K562 (cell line): Measurements from ENCODE around the gene CRPPA. TPM values are rescaled to one million over a fixed set of nuclear protein-coding genes. Genes with fewer than 3 reads are reported as not detected.

Experiments
- ATAC-seq: fragments of 200-7000 bp; cut with Tn5 transposase; 3 replicates; pipeline ENCODE4 v1.9.1; 2020; ENCODE audit warnings: moderate library complexity
- BruUV-seq: library from RNA; stranded (reverse); fragments of 400-500 nt; replicated peaks from 2 replicates; lab custom pipeline; 2021; lab: Mats Ljungman, UMichigan
- CTCF ChIA-PET: fragments of 300-600 bp; formaldehyde crosslinking; extraction: SDS; loops from one replicate; lab custom pipeline; 2021; ENCODE audit warnings: low intra/inter-chr PET ratio; lab: Yijun Ruan, JAX
- POLR2A ChIA-PET: fragments of 300-600, 350-650 bp; sonication (Branson Sonifier 250); formaldehyde crosslinking; extraction: SDS; loops from one replicate; lab custom pipeline; 2021; ENCODE audit warnings: antibody characterized with exemption, inconsistent platforms; lab: Yijun Ruan, JAX
- DNase-seq, 4 experiments: peaks; one replicate each; pipeline versions ENCODE4 v3.0.0 to v3.0.0-alpha.2; 2011 to 2018; ENCODE audit warnings: low spot score in 3 of 4, mixed read lengths in 3 of 4; ENCODE audit errors: extremely low read depth in 1 of 4
- FAIRE-seq: peaks from 2 replicates; lab custom pipeline; 2011; peaks lifted over from hg19 to GRCh38; lab: Jason Lieb, UNC
- H2AFZ ChIP-seq: 2 replicates; pipeline ENCODE4 v1.6.0; 2011; ENCODE audit warnings: low read depth, low read length, control low read depth, inconsistent platforms
- H3K27ac ChIP-seq: fragments of 200-600 bp; 3 replicates; pipeline ENCODE4 v1.8.0; 2011; ENCODE audit warnings: low read depth, mild to moderate bottlenecking, control low read depth, inconsistent platforms, low read length, moderate library complexity, mixed read lengths; ENCODE audit errors: extremely low read depth
- H3K27me3 ChIP-seq, 2 experiments: fragments of 300-600 bp in 1 of 2; 2 replicates in 1 of 2; 3 replicates in 1 of 2; pipeline versions ENCODE4 v1.6.0 to v1.8.0; 2011; ENCODE audit warnings: inconsistent platforms in 2 of 2, low read length in 2 of 2, mild to moderate bottlenecking in 1 of 2, mixed read lengths in 1 of 2, moderate library complexity in 1 of 2; ENCODE audit not compliant: control insufficient read depth in 2 of 2, insufficient read depth in 2 of 2
- H3K36me3 ChIP-seq: fragments of 300-600 bp; 3 replicates; pipeline ENCODE4 v1.8.0; 2011; ENCODE audit warnings: mild to moderate bottlenecking, low read length, inconsistent platforms; ENCODE audit not compliant: control insufficient read depth, insufficient read depth
- H3K4me1 ChIP-seq, 2 experiments: fragments of 200-600 bp in 1 of 2; replicated peaks in 1 of 2; 2 replicates in 1 of 2; 3 replicates in 1 of 2; pipeline versions ENCODE4 v1.5.1 to v1.8.0; 2011; ENCODE audit warnings: inconsistent platforms in 2 of 2, low read length in 2 of 2, mild to moderate bottlenecking in 1 of 2, mixed read lengths in 1 of 2, moderate library complexity in 1 of 2; ENCODE audit not compliant: control insufficient read depth in 2 of 2, insufficient read depth in 2 of 2
- H3K4me2 ChIP-seq: 2 replicates; pipeline ENCODE4 v1.6.1; 2011; ENCODE audit warnings: low read length, control low read depth, inconsistent platforms, mixed read lengths; ENCODE audit not compliant: insufficient read depth
- H3K4me3 ChIP-seq: fragments of 200-600 bp; sonication (generic), shearing (Covaris generic); 2 replicates; pipeline ENCODE4 v1.5.1; 2016; ENCODE audit warnings: control low read depth, inconsistent platforms
- H3K79me2 ChIP-seq: fragments of 200-600 bp; 3 replicates; pipeline ENCODE4 v1.8.0; 2011; ENCODE audit warnings: low read length, inconsistent platforms; ENCODE audit not compliant: control insufficient read depth, insufficient read depth
- H3K9ac ChIP-seq, 2 experiments: 2 replicates each; pipeline versions ENCODE4 v1.6.0 to v1.6.1; 2011; ENCODE audit warnings: low read depth in 2 of 2, low read length in 2 of 2, control low read depth in 1 of 2, inconsistent platforms in 1 of 2, mild to moderate bottlenecking in 1 of 2, mixed read lengths in 1 of 2; ENCODE audit not compliant: insufficient read depth in 1 of 2
- H3K9me1 ChIP-seq: one replicate; pipeline ENCODE4 v1.6.0; 2011; ENCODE audit warnings: inconsistent platforms, mild to moderate bottlenecking, low read length, moderate library complexity; ENCODE audit not compliant: control insufficient read depth, insufficient read depth
- H3K9me3 ChIP-seq: replicated peaks from 2 replicates; pipeline ENCODE4 v1.5.1; 2011; ENCODE audit warnings: low read depth, low read length, inconsistent platforms; ENCODE audit not compliant: control insufficient read depth, insufficient read depth
- H4K20me1 ChIP-seq: replicated peaks from 2 replicates; pipeline ENCODE4 v1.6.1; 2011; ENCODE audit warnings: low read length, inconsistent platforms, mixed read lengths; ENCODE audit not compliant: control insufficient read depth, insufficient read depth
- CBX3 ChIP-seq, 2 experiments: IDR thresholded peaks; 1 replicate in 1 of 2; 2 replicates in 1 of 2; pipeline ENCODE4 v1.6.1; 2012; ENCODE audit warnings: inconsistent platforms in 2 of 2, low read length in 2 of 2, borderline replicate concordance in 1 of 2, control low read depth in 1 of 2
- FOXJ2 ChIP-seq: fragments of 200-800 bp; sonication (Bioruptor generic); IDR thresholded peaks from 2 replicates; pipeline ENCODE4 v1.6.1; 2016; ENCODE audit warnings: missing genetic modification characterization, missing compliant biosample characterization
- HOXB6 ChIP-seq: fragments of 250-450 bp; sonication (Bioruptor Pico); IDR thresholded peaks from 2 replicates; pipeline ENCODE4 v1.5.1; 2022; ENCODE audit warnings: mild to moderate bottlenecking, borderline replicate concordance
- JUN ChIP-seq, 2 experiments: sonication (generic) in 1 of 2; formaldehyde crosslinking in 1 of 2; IDR thresholded peaks; 2 replicates each; pipeline versions ENCODE4 v1.6.1 to v1.8.0; 2012 to 2022; ENCODE audit warnings: borderline replicate concordance in 2 of 2, mild to moderate bottlenecking in 2 of 2, improper control_type of control experiment in 1 of 2, low read depth in 1 of 2, low read length in 1 of 2, missing genetic modification reagents in 1 of 2
- MBD2 ChIP-seq: sonication (generic); IDR thresholded peaks from 2 replicates; pipeline ENCODE4 v1.6.1; 2016; ENCODE audit warnings: low read depth, borderline replicate concordance
- MEIS2 ChIP-seq: fragments of 450-650 bp; IDR thresholded peaks from 2 replicates; pipeline ENCODE4 v1.6.1; 2014; ENCODE audit warnings: mild to moderate bottlenecking; ENCODE audit not compliant: partially characterized antibody
- NFIX ChIP-seq: fragments of 250-450 bp; sonication (Bioruptor Pico); IDR thresholded peaks from 2 replicates; pipeline ENCODE4 v1.4.0; 2020; ENCODE audit warnings: low read depth, mild to moderate bottlenecking, moderate library complexity
- NR2C2 ChIP-seq, 2 experiments: fragments of 200-800 bp in 1 of 2; sonication (Bioruptor generic) in 1 of 2; sonication (generic) in 1 of 2; formaldehyde crosslinking in 1 of 2; IDR thresholded peaks; 2 replicates each; pipeline versions ENCODE4 v1.6.1 to v1.8.0; 2016 to 2022; ENCODE audit warnings: mild to moderate bottlenecking in 1 of 2, missing compliant biosample characterization in 1 of 2, missing genetic modification characterization in 1 of 2, missing genetic modification reagents in 1 of 2
- RUNX1 ChIP-seq: sonication (generic); IDR thresholded peaks from 2 replicates; pipeline ENCODE4 v1.6.1; 2016; ENCODE audit warnings: antibody characterized with exemption, low read depth
- SRSF9 ChIP-seq: fragments of 200-400 bp; formaldehyde crosslinking; IDR thresholded peaks from 2 replicates; pipeline ENCODE4 v1.6.1; 2017; ENCODE audit warnings: low read depth, low read length, borderline replicate concordance
- TAF7 ChIP-seq: fragments of 450-650 bp; IDR thresholded peaks from 2 replicates; pipeline ENCODE4 v1.6.1; 2016; ENCODE audit warnings: missing genetic modification characterization, missing compliant biosample characterization
- ZNF133 ChIP-seq: fragments of 250-450 bp; sonication (Bioruptor Pico); IDR thresholded peaks from 2 replicates; pipeline ENCODE4 v1.4.0; 2020; ENCODE audit warnings: mild to moderate bottlenecking
- WGBS: fragments of 100-300 bp; shearing (Covaris generic); methylation state at CpG from one replicate; pipeline ENCODE4 v1.1.6; 2016; ENCODE audit warnings: low coverage, mixed read lengths; ENCODE audit not compliant: insufficient coverage; ENCODE audit errors: missing lambda C conversion rate; 5-methylcytosine and 5-hydroxymethylcytosine counted together
- in situ Hi-C: fragments of 300-500 bp; cut with MboI; formaldehyde crosslinking; loops from 4 replicates; pipeline ENCODE4 v1.15.0; 2018; ENCODE audit warnings: inconsistent platforms, mixed read lengths
- intact Hi-C: fragments of 100-400 bp; cut with micrococcal nuclease; formaldehyde crosslinking; loops from 2 replicates; pipeline ENCODE4 v1.14.2; 2022
- polyA plus RNA-seq, 8 experiments: library from polyadenylated mRNA; depleted of rRNA in 4 of 8; stranded (reverse) in 5 of 8; unstranded in 3 of 8; fragments of >200 nt; fragmentation: Nextera tagmentation in 2 of 8; fragmentation: Illumina TruSeq in 1 of 8; extraction: Ambion mirVana in 2 of 8; extraction: Trizol in 1 of 8; gene quantifications; 2 replicates each; pipeline versions ENCODE4 v1.2.1 to v1.2.3, GENCODE V29; 2011 to 2014; ENCODE audit warnings: inconsistent platforms in 1 of 8, missing spikeins in 1 of 8
- total RNA-seq, 7 experiments: library from RNA; depleted of rRNA in 6 of 7; stranded (reverse); fragments of >200 nt in 6 of 7; fragmentation: Illumina TruSeq in 2 of 7; extraction: Trizol in 2 of 7; gene quantifications; 2 replicates each; pipeline versions ENCODE4 v1.2.1 to v1.2.3, GENCODE V29; 2011 to 2021; ENCODE audit warnings: low replicate concordance in 1 of 7
- TF ChIP-seq, protein P1 (sequence below): fragments of 250-450 bp; sonication (Bioruptor Pico); IDR thresholded peaks from 2 replicates; pipeline ENCODE4 v1.4.0; 2020; ENCODE audit warnings: mild to moderate bottlenecking
- TF ChIP-seq, protein P2 (sequence below): fragments of 450-650 bp; formaldehyde crosslinking; IDR thresholded peaks from 2 replicates; pipeline ENCODE4 v1.4.0; 2020; ENCODE audit warnings: mild to moderate bottlenecking, moderate library complexity
- TF ChIP-seq, protein P3 (sequence below): sonication (generic); formaldehyde crosslinking; IDR thresholded peaks from 2 replicates; pipeline ENCODE4 v1.8.0; 2022; ENCODE audit warnings: mild to moderate bottlenecking, missing genetic modification reagents
- TF ChIP-seq, protein P4 (sequence below): fragments of 450-650 bp; formaldehyde crosslinking; IDR thresholded peaks from 2 replicates; pipeline ENCODE4 v1.4.0; 2020; ENCODE audit warnings: mild to moderate bottlenecking, mixed read lengths

The CRPPA gene
- total and polyA plus RNA-seq, 9 of the 15 experiments (the other 6 are each of a cell fraction or from before 2014, with no cell fraction given) = 3.9 to 14.4 (median 7.8) TPM

DNA sequence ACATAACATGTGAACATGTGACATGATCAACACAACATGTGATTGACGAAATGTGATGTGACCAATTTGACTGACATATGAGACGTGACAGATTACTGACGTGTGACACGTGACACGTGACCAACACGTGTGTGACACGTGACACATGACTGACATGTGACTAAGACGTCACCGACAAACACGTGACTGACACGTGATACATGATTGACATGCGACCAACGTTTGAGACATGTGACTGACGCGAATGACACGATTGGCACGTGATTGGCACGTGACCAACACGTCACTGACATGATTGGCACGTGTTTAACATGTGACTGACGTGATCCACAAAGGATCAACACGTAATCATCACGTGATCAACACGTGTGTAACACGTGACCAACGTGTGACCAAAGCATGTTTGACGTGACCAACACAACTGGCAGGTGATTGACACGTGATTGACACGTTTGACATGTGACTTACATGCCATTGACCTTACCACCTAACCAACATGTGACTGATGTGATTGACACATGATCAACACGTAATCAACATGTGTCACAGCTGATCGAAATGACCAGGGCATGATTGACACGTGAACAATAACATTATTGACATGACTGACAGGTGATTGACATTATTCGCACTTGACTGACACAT lies 23.7 kb downstream of the CRPPA start:
- POLR2A ChIA-PET = no interaction called here
- Histone ChIP-seq H3K4me1 (no peaks in the 10 kb centered on the region), H3K79me2 (no peaks in the 10 kb centered on the region), H4K20me1 (no peaks in the 10 kb centered on the region), H3K9ac (no peak overlapping the region), H3K4me2 (no peak overlapping the region), H2AFZ (no peak overlapping the region), H3K27ac (no peak overlapping the region; the same call in 2 of the 3 replicates), H3K4me3 (no peak overlapping the region), H3K36me3 (peaks cover 65% of the 10 kb centered on the region), H3K9me3 (peaks cover 61% of the 10 kb centered on the region), H3K9me1 (no peaks in the 10 kb centered on the region), H3K27me3 (no peaks in the 10 kb centered on the region; a peak in 1 of 5 replicates)
- in situ Hi-C loops = no loop called here
- FAIRE-seq (peak; percentile 29), ATAC-seq (no peak), DNase-seq (no peak)
- CTCF ChIA-PET = no interaction called here
- 87% methylated on average over 33 of the region's 33 CpGs for WGBS
- intact Hi-C loops = no loop called here
- no TSS peak for BruUV-seq
- TF ChIP-seq, protein P1, sequence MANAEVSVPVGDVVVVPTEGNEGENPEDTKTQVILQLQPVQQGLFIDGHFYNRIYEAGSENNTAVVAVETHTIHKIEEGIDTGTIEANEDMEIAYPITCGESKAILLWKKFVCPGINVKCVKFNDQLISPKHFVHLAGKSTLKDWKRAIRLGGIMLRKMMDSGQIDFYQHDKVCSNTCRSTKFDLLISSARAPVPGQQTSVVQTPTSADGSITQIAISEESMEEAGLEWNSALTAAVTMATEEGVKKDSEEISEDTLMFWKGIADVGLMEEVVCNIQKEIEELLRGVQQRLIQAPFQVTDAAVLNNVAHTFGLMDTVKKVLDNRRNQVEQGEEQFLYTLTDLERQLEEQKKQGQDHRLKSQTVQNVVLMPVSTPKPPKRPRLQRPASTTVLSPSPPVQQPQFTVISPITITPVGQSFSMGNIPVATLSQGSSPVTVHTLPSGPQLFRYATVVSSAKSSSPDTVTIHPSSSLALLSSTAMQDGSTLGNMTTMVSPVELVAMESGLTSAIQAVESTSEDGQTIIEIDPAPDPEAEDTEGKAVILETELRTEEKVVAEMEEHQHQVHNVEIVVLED (CRISPR knock-in tag) = peak; percentile 35; the same call in 1 of the 2 replicates
- TF ChIP-seq MEIS2 (peak; percentile 59), HOXB6 (CRISPR knock-in tag) (peak; percentile 85; the same call in 1 of the 2 replicates), NFIX (CRISPR knock-in tag) (peak; percentile 45; the same call in 1 of the 2 replicates), FOXJ2 (no peak), MBD2 (no peak), SRSF9 (no peak), CBX3 (IDR thresholded peaks at IDR 0.05; ENCODE audit: borderline replicate concordance in 1 of 2, low read length in 2 of 2) (peak; percentile 23 to 28; a peak in 2 of 3 replicates), NR2C2 (CRISPR knock-in tag; IDR thresholded peaks at IDR 0.05) (peak; percentile 59; the same call in 1 of the 2 replicates), NR2C2 (tag; IDR thresholded peaks at IDR 0.05) (no peak), RUNX1 (no peak), JUN (IDR thresholded peaks at IDR 0.05; ENCODE audit: borderline replicate concordance, low read depth, low read length) (no peak), JUN (CRISPR knock-in tag; IDR thresholded peaks at IDR 0.05; ENCODE audit: borderline replicate concordance) (no peak), TAF7 (no peak), ZNF133 (CRISPR knock-in tag) (no peak)
- TF ChIP-seq, protein P2, sequence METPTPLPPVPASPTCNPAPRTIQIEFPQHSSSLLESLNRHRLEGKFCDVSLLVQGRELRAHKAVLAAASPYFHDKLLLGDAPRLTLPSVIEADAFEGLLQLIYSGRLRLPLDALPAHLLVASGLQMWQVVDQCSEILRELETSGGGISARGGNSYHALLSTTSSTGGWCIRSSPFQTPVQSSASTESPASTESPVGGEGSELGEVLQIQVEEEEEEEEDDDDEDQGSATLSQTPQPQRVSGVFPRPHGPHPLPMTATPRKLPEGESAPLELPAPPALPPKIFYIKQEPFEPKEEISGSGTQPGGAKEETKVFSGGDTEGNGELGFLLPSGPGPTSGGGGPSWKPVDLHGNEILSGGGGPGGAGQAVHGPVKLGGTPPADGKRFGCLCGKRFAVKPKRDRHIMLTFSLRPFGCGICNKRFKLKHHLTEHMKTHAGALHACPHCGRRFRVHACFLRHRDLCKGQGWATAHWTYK = no peak
- TF ChIP-seq, protein P3, sequence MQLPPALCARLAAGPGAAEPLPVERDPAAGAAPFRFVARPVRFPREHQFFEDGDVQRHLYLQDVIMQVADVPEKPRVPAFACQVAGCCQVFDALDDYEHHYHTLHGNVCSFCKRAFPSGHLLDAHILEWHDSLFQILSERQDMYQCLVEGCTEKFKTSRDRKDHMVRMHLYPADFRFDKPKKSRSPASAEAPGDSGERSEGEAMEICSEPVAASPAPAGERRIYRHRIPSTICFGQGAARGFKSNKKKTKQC = peak; percentile 34; the same call in 1 of the 2 replicates
- TF ChIP-seq, protein P4, sequence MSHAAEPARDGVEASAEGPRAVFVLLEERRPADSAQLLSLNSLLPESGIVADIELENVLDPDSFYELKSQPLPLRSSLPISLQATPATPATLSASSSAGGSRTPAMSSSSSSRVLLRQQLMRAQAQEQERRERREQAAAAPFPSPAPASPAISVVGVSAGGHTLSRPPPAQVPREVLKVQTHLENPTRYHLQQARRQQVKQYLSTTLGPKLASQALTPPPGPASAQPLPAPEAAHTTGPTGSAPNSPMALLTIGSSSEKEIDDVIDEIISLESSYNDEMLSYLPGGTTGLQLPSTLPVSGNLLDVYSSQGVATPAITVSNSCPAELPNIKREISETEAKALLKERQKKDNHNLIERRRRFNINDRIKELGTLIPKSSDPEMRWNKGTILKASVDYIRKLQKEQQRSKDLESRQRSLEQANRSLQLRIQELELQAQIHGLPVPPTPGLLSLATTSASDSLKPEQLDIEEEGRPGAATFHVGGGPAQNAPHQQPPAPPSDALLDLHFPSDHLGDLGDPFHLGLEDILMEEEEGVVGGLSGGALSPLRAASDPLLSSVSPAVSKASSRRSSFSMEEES (CRISPR knock-in tag) = peak; percentile 73
